Stimulated activated CD4-positive, alpha-beta T cell treated with anti-CD3 and anti-CD28 coated beads, Interleukin-1b, Interleukin-23, amount 100 ng/mL, for 4 hours (primary cell): ENCODE results near the gene NADSYN1.

Source experiments
- DNase-seq, 2 donors: peaks; one replicate each; pipeline ENCODE4 v3.0.0-alpha.2; 2020; ENCODE audit warnings: low read depth in 2 of 2

Gene NADSYN1

DNA sequence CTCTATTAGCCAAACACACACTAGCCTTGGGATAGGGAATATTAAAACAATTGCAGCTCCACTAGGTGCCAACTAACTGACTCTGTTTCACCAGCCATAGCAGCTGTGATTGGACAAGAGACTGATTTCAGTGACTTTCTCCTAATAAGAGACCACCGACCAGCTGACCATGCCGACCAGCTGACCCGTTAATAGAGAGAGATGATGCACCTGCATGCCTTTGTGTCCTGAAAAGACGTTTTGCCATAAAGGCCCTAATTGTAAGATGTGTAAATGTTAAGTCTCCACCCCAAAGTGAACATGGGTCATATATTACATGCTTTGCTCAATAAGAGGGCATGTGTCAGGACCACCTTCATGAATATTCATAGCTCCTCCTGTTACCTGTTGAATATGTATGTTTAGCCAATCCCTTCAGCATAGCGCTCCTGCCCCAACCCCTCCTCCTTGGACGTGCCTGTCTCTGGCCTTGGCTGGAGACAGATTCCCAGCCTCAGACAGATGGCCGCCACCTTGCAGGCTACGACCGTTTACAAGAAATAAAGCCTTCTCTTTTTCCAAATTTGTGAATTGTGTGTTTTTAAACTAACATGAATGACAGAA, 1.3 kb upstream of the NADSYN1 start:
- DNase-seq: no peak

- DNase-seq: peak; percentile 15 to 28
Measured at GRCh38 chr11:71452199-71453036, 585 bp upstream of the NADSYN1 start.

- no peak for DNase-seq
Measured at GRCh38 chr11:71453918-71454304, 908 bp downstream of the NADSYN1 start.

GRCh38 chr11:71454470-71455113, 1.6 kb downstream of the NADSYN1 start:
- no peak for DNase-seq

DNA sequence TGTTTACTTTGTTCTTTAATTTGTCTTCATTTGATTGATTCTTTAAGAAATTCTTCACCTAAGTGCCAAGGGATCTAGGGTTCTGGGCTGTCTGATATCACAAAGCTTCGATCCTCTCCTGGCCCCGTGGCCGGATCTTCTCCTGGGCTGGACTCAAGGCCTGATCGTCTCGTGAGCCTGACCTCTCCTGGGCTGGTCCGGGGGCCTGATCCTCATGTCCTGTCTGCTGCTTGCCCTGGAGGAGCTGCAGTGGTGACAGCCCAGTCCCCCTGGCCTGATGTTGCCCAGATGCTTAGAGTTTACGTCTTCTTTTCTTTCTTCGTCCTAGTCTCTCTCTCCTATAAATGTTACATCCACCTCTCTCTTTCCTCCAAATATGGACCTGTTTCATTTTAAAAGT, 3.3 kb downstream of the NADSYN1 start:
- no peak for DNase-seq

- DNase-seq: no peak
Measured at GRCh38 chr11:71456831-71457230, 3.8 kb downstream of the NADSYN1 start.

DNA sequence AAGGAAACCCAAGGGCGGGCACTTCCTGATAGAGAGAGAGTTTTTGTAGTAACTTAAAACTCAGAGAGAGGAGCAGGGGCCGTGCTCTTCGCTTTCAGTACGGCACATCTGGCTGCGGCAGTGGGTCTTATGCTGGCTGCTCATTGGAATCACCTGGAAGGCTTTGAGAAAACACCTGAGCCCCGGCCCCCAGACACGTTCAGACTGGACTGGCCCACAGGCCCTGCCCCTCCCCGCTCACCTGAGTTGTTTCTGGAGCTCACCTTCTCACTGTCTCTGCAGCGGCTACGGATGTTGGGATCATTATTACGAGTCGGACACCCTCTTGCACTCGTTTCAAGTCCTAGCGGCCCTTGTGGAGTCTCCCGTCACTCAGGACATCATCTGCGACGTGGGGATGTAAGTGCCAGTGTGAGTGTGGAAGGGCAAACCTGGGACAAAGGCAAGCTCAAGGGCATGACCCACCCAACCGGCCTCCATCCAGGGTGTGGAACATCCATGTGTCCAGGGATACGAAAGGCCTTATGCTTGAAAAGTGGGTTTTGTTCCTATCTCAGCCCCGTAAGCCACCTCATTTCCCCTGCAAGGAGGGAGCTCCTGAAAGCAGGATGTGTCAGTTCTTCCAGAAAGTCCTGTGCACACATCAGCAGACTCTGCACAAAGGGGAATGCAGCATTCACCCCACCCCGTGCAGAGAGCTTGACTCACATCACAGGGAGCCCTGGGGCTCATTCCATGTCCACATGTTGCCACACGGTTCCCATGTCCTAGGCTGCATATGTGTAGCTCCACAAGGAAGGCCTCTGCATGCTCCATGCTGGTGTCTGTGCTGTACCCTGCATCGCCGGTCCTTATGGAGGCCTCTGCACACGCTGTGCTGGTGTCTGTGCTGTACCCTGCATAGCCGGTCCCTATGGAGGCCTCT, 5.4 kb downstream of the NADSYN1 start:
- DNase-seq: no peak

DNA sequence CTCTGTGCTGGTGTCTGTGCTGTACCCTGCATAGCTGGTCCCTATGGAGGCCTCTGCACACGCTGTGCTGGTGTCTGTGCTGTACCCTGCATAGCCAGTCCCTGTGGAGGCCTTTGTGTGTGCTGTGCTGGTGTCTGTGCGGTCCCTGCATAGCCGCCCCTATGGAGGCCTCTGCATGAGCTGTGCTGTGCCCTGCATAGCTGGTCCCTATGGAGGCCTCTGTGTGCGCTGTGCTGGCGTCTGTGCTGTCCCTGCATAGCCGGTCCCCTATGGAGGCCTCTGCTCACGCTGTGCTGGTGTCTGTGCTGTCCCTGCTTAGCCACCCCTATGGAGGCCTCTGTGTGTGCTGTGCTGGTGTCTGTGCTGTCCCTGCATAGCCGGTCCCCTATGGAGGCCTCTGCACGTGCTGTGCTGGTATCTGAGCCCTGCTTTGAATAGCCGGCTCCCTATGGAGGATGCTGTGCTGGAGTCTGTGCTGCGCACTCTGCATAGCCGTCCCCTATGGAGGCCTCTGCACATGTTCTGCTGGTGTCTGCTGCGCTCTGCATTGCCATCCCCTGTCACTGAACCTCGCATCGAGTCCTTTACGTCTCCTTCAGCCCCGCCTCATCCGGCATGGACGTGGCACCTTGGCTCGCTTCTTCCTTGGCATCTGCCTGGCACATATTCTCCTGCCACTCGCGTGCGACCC, 6.2 kb downstream of the NADSYN1 start:
- no peak for DNase-seq

DNA sequence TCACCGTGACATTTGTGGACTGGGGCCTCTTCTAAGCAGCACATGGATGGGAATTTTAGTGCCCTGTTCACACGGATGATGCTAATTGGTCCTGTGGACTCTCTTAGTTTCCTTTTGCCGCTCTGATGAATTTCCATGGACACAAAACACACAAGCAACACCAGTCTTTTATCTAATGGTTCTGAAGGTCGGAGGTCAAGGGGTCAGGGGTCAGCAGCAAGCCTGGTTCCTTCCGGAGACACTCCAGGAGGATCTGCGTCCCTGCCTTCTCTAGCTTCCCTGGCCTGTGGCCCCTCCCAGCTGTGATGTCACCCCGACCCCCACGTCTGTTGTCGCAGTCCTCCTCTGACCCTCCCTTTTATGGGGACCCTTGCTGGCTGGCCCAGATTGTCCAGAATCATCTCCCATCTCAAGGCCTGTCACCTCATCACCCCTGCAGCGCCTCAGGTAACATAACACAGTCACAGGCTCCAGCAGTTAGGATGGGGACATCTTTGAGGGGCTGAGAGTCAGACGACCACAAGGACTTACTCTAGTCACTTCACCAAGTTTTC, 6.8 kb downstream of the NADSYN1 start:
- no peak for DNase-seq

GRCh38 chr11:71461696-71462095, 8.7 kb downstream of the NADSYN1 start:
- DNase-seq: no peak

DNA sequence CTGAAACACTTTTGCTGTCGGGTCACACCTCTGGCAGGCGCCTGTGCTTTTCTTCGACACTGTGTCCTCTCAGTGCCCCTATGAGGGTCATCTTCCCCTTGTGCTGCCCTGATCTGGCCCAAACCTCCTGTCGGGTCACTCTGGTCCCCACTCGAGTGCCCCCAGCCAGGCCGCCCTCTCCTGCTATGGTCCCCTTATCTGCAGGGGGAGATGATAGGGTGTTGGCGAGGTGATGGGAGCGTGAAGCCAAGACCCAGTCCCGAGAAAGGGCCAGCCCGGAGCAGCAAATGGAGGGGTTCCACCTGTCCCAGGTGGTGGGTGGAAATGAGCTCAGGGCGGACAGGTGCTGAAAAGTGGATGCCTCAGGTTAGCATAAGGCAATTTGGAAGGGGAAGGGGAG, 9.7 kb downstream of the NADSYN1 start:
- DNase-seq: no peak

DNA sequence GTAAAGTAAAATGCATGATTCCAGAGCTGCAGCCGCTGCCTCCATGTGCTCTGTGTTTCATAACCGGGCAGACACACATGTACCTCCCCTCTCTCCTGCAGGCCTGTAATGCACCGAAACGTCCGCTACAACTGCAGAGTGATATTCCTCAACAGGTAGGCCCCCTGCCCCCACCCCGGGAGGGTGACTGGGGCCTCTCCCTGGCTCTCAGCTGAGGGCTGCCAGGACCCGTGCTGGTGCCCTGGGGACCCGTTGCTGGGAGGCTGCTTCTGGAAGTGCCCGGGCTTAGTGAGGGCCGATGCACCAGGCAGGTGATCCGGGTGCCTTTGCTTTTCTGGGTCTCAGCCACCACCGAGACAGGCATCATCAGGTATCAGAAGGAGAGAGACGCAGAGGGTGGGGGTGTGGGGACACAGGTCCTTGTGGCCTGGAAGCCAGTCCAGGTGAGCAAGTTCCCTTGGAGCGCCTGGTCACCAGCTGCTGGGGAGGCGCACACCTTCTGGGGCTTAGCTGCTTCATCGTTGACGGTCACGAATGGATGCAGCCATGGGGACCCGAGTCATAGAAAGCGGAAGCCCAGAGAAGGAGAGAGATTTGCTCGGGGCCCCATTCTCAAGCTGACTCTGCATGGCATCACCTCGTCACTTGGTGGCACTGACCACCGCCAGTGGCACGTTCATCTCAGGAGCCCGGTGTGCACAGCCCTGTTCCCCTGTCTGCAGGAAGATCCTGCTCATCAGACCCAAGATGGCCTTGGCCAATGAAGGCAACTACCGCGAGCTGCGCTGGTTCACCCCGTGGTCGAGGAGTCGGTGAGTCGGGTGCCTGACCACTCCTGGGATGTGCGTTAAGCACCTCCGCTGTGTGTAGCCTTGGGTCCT, 10.6 kb downstream of the NADSYN1 start:
- no peak for DNase-seq

- no peak for DNase-seq
Measured at GRCh38 chr11:71465054-71465453, 12.1 kb downstream of the NADSYN1 start.

GRCh38 chr11:71466358-71466757, 13.4 kb downstream of the NADSYN1 start:
- DNase-seq: no peak

- no peak for DNase-seq
Measured at GRCh38 chr11:71467164-71467563, 14.2 kb downstream of the NADSYN1 start.

DNA sequence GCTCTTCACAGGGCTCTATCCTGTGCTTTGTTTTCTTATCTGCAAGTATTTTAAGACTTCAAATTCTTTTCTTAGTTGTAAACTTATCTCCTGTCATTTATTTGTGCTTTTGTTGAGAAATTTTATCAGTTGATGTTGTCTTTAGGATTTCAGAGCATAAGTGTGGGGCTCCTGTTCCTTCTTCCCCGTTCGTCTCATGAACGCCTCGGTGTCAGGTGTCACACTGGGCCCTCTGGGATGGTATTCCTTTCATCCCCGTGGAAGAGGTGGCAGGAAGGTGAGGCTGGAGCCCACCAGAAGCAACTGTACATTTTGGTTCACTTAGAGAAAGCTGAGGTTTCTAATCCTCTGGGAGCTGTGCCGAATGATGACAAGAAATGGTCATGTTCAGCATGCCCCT, 17.9 kb downstream of the NADSYN1 start:
- no peak for DNase-seq

DNA sequence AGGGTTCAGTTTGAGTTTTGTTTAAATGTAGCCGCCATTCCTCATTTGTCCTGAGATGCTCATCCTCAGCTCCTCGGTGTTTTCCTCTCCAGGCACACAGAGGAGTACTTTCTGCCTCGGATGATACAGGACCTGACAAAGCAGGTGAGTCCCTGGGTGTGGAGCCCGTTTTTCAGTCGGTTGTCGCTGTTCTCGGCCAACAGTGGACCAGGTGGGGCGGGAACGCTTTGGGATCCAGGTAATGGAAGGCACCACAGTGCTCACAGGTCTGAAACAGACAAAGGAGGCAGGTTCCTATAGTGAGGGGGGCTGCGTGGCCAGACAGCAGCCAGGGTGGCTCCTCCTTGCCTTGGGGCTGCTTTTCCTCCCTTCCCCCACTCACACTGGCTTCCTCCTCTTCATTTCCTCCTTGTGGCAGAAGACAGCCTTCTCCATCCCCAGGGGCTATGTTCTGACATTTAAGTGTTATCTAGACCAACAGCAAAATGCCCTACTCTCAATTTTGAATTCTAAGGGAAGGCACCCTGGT, 19.4 kb downstream of the NADSYN1 start:
- DNase-seq: no peak

DNA sequence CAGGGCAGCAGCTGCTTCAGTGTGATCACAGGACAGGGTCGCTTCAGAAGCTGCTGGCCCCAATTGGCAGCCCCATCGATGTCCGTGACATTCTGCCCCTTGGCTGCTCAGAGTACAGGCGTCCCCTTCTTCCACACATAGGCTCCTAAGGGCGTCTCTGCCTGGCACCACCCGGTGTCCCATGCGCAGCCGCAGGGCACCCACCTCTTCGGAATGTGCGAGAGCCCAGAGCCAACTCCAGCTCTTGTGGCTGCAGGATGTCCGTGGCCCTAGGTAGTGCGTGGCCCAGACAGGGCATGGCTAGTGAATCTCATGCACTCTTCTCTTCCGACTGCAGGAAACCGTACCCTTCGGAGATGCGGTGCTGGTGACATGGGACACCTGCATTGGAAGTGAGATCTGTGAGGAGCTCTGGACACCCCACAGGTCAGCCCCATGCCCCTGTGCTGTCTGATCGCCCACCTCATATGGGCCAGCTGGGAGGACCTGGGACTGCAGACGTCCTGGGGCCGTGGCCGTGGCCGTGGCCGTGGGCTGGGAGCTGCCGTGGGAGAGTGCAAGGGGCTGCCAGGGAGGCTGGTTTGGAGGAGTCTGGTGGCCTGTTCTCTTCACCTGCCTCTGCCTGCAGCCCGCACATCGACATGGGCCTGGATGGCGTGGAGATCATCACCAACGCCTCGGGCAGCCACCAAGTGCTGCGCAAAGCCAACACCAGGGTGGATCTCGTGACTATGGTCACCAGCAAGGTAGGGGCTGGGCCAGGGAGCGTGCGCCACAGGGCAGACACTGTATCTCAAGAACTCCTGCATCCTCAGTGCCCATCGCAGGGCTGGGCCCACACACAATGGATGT, 20.2 kb downstream of the NADSYN1 start:
- DNase-seq: no peak

- DNase-seq: no peak
Measured at GRCh38 chr11:71473793-71474080, 20.7 kb downstream of the NADSYN1 start.
